Tibial artery (tissue), 4 donors: ENCODE data around the gene GNG12.

Experiments used
- DNase-seq, 2 donors: peaks; one replicate each; pipeline ENCODE4 v3.0.0-alpha.2; 2019
- H3K27ac ChIP-seq, 2 donors: fragments of 200-600 bp; sonication (generic) in 1 of 2; 1 replicate in 1 of 2; 2 replicates in 1 of 2; pipeline ENCODE4 v1.5.1; 2018 to 2019; ENCODE audit warnings: mild to moderate bottlenecking in 1 of 2
- H3K27me3 ChIP-seq, 2 donors: fragments of 200-600 bp; sonication (generic) in 1 of 2; one replicate each; pipeline versions ENCODE4 v1.5.1 to v1.6.0; 2016 to 2019
- H3K36me3 ChIP-seq, 3 donors: fragments of 200-600 bp; sonication (generic) in 2 of 3; one replicate each; pipeline ENCODE4 v1.5.1; 2016 to 2019; ENCODE audit warnings: mild to moderate bottlenecking in 2 of 3
- H3K4me1 ChIP-seq, 4 donors: fragments of 200-600 bp; sonication (generic) in 2 of 4; 1 replicate in 3 of 4; 2 replicates in 1 of 4; pipeline ENCODE4 v1.5.1; 2016 to 2019
- H3K4me3 ChIP-seq, 2 donors: fragments of 200-600 bp; sonication (generic) in 1 of 2; 1 replicate in 1 of 2; 2 replicates in 1 of 2; pipeline ENCODE4 v1.5.1; 2018 to 2019; ENCODE audit warnings: mild to moderate bottlenecking in 2 of 2
- H3K9me3 ChIP-seq, 3 donors: fragments of 200-600 bp; sonication (generic) in 1 of 3; one replicate each; pipeline ENCODE4 v1.5.1; 2016 to 2019
- intact Hi-C: fragments of 100-400 bp; cut with DNase I; formaldehyde crosslinking; loops from one replicate; pipeline ENCODE4 v1.15.0; 2023; ENCODE audit warnings: low total_unique reads
- TF ChIP-seq, protein P1 (sequence below), 2 experiments: fragments of 200-600 bp in 1 of 2; fragments of 450-650 bp in 1 of 2; IDR thresholded peaks; one replicate each; pipeline ENCODE4 v1.5.1; 2017 to 2019; ENCODE audit warnings: antibody characterized with exemption in 2 of 2, mild to moderate bottlenecking in 1 of 2, moderate library complexity in 1 of 2

Gene GNG12

DNA sequence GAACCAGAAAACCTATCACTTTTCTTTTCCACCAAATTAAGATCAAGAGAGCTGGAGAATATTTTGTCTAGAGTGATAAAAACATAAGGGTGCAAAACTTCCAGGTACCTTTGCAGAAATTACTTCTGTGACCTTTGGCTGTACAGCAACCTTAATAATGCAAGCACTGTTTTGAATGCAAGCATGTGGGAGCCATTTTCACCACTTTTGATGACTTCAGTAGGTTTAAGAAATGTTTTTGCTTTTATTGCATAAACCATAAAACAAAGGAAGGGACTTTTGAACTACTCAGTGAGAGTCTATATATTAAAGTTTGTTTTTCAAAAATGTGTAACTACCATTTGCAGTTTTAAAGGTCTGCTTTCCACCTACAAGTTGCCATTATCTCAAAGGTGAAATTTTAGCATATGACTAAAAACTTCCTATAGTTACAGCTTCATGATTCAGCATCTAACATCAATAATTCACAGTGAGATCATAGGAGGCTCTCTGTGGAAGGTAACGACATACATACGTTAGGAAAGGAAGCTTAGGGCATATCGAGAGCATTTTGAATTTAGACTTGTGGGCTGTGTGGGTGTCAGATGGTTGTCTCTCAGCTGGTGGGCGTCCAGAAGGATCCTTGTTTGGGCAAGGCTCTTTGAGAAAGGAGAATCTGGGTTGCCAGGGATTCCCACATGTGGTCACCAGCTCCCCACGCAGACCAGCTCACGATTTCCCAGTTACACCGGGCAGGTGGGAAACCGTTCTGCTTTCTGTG lies 149.3 kb downstream of the GNG12 start:
- intact Hi-C loops: loop anchor here (10.0 kb wide), 2 partner anchors 119 to 151 kb away; partner anchors contain the start of gene GNG12
- no peaks in the 10 kb centered on the region for H3K9me3 ChIP-seq
- DNase-seq: no peak
- H3K4me1 ChIP-seq: peaks cover 0 to 46% (median 29%) of the 10 kb centered on the region in 4 donors
- TF ChIP-seq, protein P1, sequence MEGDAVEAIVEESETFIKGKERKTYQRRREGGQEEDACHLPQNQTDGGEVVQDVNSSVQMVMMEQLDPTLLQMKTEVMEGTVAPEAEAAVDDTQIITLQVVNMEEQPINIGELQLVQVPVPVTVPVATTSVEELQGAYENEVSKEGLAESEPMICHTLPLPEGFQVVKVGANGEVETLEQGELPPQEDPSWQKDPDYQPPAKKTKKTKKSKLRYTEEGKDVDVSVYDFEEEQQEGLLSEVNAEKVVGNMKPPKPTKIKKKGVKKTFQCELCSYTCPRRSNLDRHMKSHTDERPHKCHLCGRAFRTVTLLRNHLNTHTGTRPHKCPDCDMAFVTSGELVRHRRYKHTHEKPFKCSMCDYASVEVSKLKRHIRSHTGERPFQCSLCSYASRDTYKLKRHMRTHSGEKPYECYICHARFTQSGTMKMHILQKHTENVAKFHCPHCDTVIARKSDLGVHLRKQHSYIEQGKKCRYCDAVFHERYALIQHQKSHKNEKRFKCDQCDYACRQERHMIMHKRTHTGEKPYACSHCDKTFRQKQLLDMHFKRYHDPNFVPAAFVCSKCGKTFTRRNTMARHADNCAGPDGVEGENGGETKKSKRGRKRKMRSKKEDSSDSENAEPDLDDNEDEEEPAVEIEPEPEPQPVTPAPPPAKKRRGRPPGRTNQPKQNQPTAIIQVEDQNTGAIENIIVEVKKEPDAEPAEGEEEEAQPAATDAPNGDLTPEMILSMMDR (IDR thresholded peaks at IDR 0.05): no peak
- no peaks in the 10 kb centered on the region for H3K27me3 ChIP-seq
- peak overlapping the region; percentile 88 to 98 for H3K4me3 ChIP-seq
- H3K36me3 ChIP-seq: peaks cover 14 to 18% (median 15%) of the 10 kb centered on the region in 3 donors
- peak overlapping the region; percentile 61 to 99 for H3K27ac ChIP-seq

DNA sequence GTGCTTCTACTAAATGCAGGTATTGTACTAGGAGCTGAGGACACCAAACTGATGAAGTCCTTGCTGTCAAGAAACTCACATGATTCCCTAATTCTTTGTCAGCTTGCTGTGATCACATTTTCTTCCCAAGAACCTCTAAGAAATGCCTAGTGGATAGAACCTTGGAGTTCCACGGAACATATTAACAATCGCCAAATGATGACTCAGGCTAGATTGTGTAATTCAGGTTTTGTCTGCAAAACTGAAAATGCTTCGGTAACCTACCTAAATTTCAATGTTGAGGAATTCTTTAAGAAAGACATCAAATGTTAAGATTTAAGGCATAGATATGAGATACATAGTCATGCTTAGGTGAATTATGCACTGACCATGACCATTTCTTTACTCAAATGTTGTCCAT lies 150.0 kb downstream of the GNG12 start:
- no peak overlapping the region for H3K4me3 ChIP-seq
- DNase-seq: no peak
- H3K9me3 ChIP-seq: no peaks in the 10 kb centered on the region
- peaks cover 0 to 40% (median 23%) of the 10 kb centered on the region in 4 donors for H3K4me1 ChIP-seq
- peaks cover 7 to 12% (median 9%) of the 10 kb centered on the region in 3 donors for H3K36me3 ChIP-seq
- H3K27me3 ChIP-seq: no peaks in the 10 kb centered on the region
- intact Hi-C loops: loop anchor here (10.0 kb wide), 2 partner anchors 119 to 151 kb away; partner anchors contain the start of gene GNG12
- peak overlapping the region; percentile 41 to 61 for H3K27ac ChIP-seq
- TF ChIP-seq, protein P1 (IDR thresholded peaks at IDR 0.05): no peak

DNA sequence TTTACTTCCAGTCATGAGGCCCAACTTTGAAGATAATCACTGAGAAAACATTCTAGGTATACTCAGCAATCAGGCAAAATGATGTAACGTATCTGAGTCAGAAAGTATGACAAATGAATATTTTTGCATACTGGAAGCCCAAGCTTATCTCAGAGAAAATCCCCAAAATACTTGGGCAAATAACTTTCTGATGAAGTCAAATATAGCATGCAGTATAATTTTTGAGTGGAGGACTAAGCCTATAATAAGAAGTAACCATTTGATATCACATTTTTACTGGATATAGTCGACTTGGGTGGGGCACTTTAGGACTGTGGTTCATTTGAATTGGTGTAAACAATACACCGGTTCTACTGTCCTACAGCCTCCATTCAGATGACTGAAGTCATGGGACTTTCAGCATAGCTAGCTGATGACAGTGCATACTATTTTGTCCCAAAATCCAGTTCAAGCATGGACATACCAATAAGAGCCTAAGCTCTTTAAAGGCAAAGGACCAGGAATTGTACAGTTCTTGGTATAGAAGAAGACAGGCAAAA lies 150.5 kb downstream of the GNG12 start:
- TF ChIP-seq, protein P1 (IDR thresholded peaks at IDR 0.05): no peak
- Histone ChIP-seq H3K9me3 (no peaks in the 10 kb centered on the region), H3K4me1 (peaks cover 0 to 34% (median 21%) of the 10 kb centered on the region in 4 donors), H3K36me3 (peaks cover 3 to 7% (median 6%) of the 10 kb centered on the region in 3 donors), H3K27ac (peak overlapping the region; percentile 41 to 61), H3K4me3 (no peak overlapping the region), H3K27me3 (no peaks in the 10 kb centered on the region)
- no peak for DNase-seq
- intact Hi-C loops: loop anchor here (10.0 kb wide), 2 partner anchors 118 to 152 kb away; partner anchors contain the start of gene GNG12

DNA sequence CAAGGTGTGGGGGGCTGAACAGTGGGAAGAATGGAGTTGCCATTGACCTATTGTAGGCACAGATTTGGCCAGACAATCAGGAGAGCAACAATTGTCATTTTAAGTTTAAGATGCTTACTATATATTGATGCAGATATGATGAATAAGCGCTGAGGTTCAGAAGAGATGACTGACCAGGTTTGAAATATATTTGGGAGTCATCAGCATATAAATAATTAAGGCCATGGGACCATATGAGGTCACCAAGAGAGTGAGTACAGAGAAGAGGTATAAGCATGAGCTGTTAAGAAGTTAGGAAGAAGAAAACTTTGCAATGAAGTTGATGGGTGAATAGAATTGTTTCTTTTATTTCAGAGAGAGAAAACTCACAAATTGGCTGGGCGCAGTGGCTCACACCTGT lies 152.8 kb downstream of the GNG12 start:
- no peak for DNase-seq
- intact Hi-C loops: loop anchor here (10.0 kb wide), 2 partner anchors 116 to 154 kb away; partner anchors contain the start of gene GNG12
- TF ChIP-seq, protein P1 (IDR thresholded peaks at IDR 0.05): no peak
- Histone ChIP-seq H3K36me3 (no peaks in the 10 kb centered on the region), H3K27me3 (no peaks in the 10 kb centered on the region), H3K27ac (no peak overlapping the region), H3K9me3 (no peaks in the 10 kb centered on the region), H3K4me3 (no peak overlapping the region), H3K4me1 (peaks cover 0 to 25% (median 19%) of the 10 kb centered on the region in 4 donors)

DNA sequence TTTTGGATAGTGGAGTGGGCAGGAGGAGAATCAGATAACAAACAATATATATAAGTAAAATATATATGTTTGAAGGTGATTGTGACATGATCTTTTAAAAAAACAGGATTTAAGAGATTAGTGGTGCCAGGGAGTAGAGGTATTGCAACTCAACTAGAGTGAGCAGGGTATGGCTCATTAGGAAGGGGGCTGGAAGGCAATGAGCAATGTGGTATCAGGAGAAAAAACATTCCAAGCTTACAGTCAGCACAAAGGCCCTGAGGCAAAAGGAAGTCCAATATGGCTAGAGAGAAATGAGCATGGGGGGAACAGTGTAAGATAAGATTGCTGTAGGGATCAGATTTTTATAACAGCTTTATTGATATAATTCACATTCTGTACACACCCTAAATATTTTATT lies 153.6 kb downstream of the GNG12 start:
- intact Hi-C loops: loop anchor here (5.0 to 10.0 kb wide), 3 partner anchors 83 to 155 kb away; partner anchors contain the start of gene GNG12
- H3K4me1 ChIP-seq: peaks cover 0 to 25% (median 19%) of the 10 kb centered on the region in 4 donors
- TF ChIP-seq, protein P1 (IDR thresholded peaks at IDR 0.05): no peak

More for the DNA sequence above, 153.6 kb downstream of the GNG12 start:
- H3K27me3 ChIP-seq: no peaks in the 10 kb centered on the region
- no peaks in the 10 kb centered on the region for H3K9me3 ChIP-seq
- no peak overlapping the region for H3K27ac ChIP-seq
- H3K36me3 ChIP-seq: no peaks in the 10 kb centered on the region
- no peak for DNase-seq
- H3K4me3 ChIP-seq: no peak overlapping the region
